HEK293 (cell line): ENCODE results near the gene SEMA4C.

Source experiments
- CTCF ChIA-PET: fragments of 350-600 bp; formaldehyde crosslinking; extraction: SDS; loops from one replicate; lab custom pipeline; 2021; ENCODE audit warnings: antibody characterized with exemption; lab: Yijun Ruan, JAX
- POLR2A ChIA-PET: fragments of 300-600 bp; formaldehyde crosslinking; extraction: SDS; loops from one replicate; lab custom pipeline; 2020; ENCODE audit warnings: antibody characterized with exemption, inconsistent platforms; lab: Yijun Ruan, JAX
- H3K27ac ChIP-seq: fragments of 200-500 bp; sonication (Bioruptor generic); 2 replicates; pipeline ENCODE4 v1.5.1; 2014; ENCODE audit warnings: low read depth, low read length, control low read depth, inconsistent platforms; ENCODE audit errors: extremely low read depth
- H3K36me3 ChIP-seq, 2 experiments: fragments of 200-500 bp in 1 of 2; sonication (Bioruptor generic) in 1 of 2; 1 replicate in 1 of 2; 2 replicates in 1 of 2; pipeline ENCODE4 v1.5.1; 2014 to 2017; ENCODE audit warnings: inconsistent platforms in 2 of 2, low read length in 2 of 2; ENCODE audit not compliant: control insufficient read depth in 2 of 2, insufficient read depth in 1 of 2
- H3K4me1 ChIP-seq: fragments of 200-500 bp; sonication (Bioruptor generic); 2 replicates; pipeline ENCODE4 v1.5.1; 2014; ENCODE audit warnings: mild to moderate bottlenecking, low read length, inconsistent platforms; ENCODE audit not compliant: control insufficient read depth, insufficient read depth
- H3K4me3 ChIP-seq: 2 replicates; pipeline ENCODE4 v1.5.1; 2011; ENCODE audit warnings: low read depth, mild to moderate bottlenecking, control low read depth, low read length, moderate library complexity
- H3K9me3 ChIP-seq: fragments of 200-500 bp; sonication (Bioruptor generic); 2 replicates; pipeline ENCODE4 v1.5.1; 2014; ENCODE audit warnings: low read depth, low read length, inconsistent platforms; ENCODE audit not compliant: control insufficient read depth, insufficient read depth
- EGR2 ChIP-seq: fragments of 450-650 bp; formaldehyde crosslinking; IDR thresholded peaks from 2 replicates; pipeline ENCODE4 v1.5.1; 2016; ENCODE audit warnings: low read depth, missing biosample characterization, missing genetic modification characterization
- GLI4 ChIP-seq: fragments of 450-650 bp; formaldehyde crosslinking; IDR thresholded peaks from 2 replicates; pipeline ENCODE4 v1.5.1; 2016; ENCODE audit warnings: missing biosample characterization, missing genetic modification characterization
- HIC1 ChIP-seq: fragments of 450-650 bp; formaldehyde crosslinking; IDR thresholded peaks from 2 replicates; pipeline ENCODE4 v1.5.1; 2016; ENCODE audit warnings: missing biosample characterization, missing genetic modification characterization
- ZBTB44 ChIP-seq: fragments of 450-650 bp; IDR thresholded peaks from 2 replicates; pipeline ENCODE4 v1.5.1; 2018; ENCODE audit warnings: missing biosample characterization, mild to moderate bottlenecking, missing genetic modification characterization
- ZFHX2 ChIP-seq: fragments of 450-650 bp; formaldehyde crosslinking; conservative IDR thresholded peaks from 2 replicates; pipeline ENCODE4 v1.5.1; 2016; ENCODE audit warnings: missing biosample characterization, missing genetic modification characterization
- ZIC2 ChIP-seq: fragments of 450-650 bp; formaldehyde crosslinking; IDR thresholded peaks from 2 replicates; pipeline ENCODE4 v1.5.1; 2016; ENCODE audit warnings: missing biosample characterization, missing genetic modification characterization
- ZNF121 ChIP-seq: fragments of 450-650 bp; formaldehyde crosslinking; IDR thresholded peaks from 2 replicates; pipeline ENCODE4 v1.5.1; 2016; ENCODE audit warnings: missing biosample characterization, missing genetic modification characterization
- ZNF18 ChIP-seq: fragments of 450-650 bp; formaldehyde crosslinking; IDR thresholded peaks from 2 replicates; pipeline ENCODE4 v1.5.1; 2016; ENCODE audit warnings: missing biosample characterization, missing genetic modification characterization
- ZNF19 ChIP-seq: fragments of 450-650 bp; formaldehyde crosslinking; IDR thresholded peaks from 2 replicates; pipeline ENCODE4; 2016; ENCODE audit warnings: missing biosample characterization, missing genetic modification characterization, low read depth
- ZNF214 ChIP-seq: fragments of 450-650 bp; formaldehyde crosslinking; IDR thresholded peaks from 2 replicates; pipeline ENCODE4 v1.5.1; 2017; ENCODE audit warnings: missing biosample characterization, mild to moderate bottlenecking, missing genetic modification characterization, borderline replicate concordance
- ZNF292 ChIP-seq: fragments of 450-650 bp; formaldehyde crosslinking; IDR thresholded peaks from 2 replicates; pipeline ENCODE4 v1.5.1; 2016; ENCODE audit warnings: low read depth, missing biosample characterization, missing genetic modification characterization, borderline replicate concordance
- ZNF37A ChIP-seq: fragments of 450-650 bp; IDR thresholded peaks from 2 replicates; pipeline ENCODE4 v1.5.1; 2018; ENCODE audit warnings: missing biosample characterization, missing genetic modification characterization
- ZNF426 ChIP-seq: fragments of 450-650 bp; formaldehyde crosslinking; IDR thresholded peaks from 2 replicates; pipeline ENCODE4 v1.5.1; 2017; ENCODE audit warnings: missing biosample characterization, missing genetic modification characterization, mild to moderate bottlenecking, inconsistent platforms, moderate library complexity
- ZNF449 ChIP-seq: fragments of 450-650 bp; formaldehyde crosslinking; IDR thresholded peaks from 2 replicates; pipeline ENCODE4 v1.5.1; 2017; ENCODE audit warnings: missing biosample characterization, mild to moderate bottlenecking, missing genetic modification characterization, moderate library complexity
- ZNF513 ChIP-seq: fragments of 450-650 bp; IDR thresholded peaks from 2 replicates; pipeline ENCODE4 v1.5.1; 2018; ENCODE audit warnings: missing biosample characterization, missing genetic modification characterization
- ZNF514 ChIP-seq: fragments of 450-650 bp; formaldehyde crosslinking; IDR thresholded peaks from 2 replicates; pipeline ENCODE4 v1.5.1; 2016; ENCODE audit warnings: missing biosample characterization, missing genetic modification characterization
- ZNF548 ChIP-seq: fragments of 450-650 bp; formaldehyde crosslinking; IDR thresholded peaks from 2 replicates; pipeline ENCODE4 v1.5.1; 2016; ENCODE audit warnings: missing biosample characterization, missing genetic modification characterization
- ZNF629 ChIP-seq: fragments of 450-650 bp; formaldehyde crosslinking; IDR thresholded peaks from 2 replicates; pipeline ENCODE4 v1.5.1; 2017; ENCODE audit warnings: missing biosample characterization, missing genetic modification characterization
- ZNF701 ChIP-seq: fragments of 450-650 bp; formaldehyde crosslinking; IDR thresholded peaks from 2 replicates; pipeline ENCODE4 v1.5.1; 2016; ENCODE audit warnings: missing biosample characterization, missing genetic modification characterization
- ZNF704 ChIP-seq: fragments of 450-650 bp; formaldehyde crosslinking; IDR thresholded peaks from 2 replicates; pipeline ENCODE4 v1.5.1; 2016; ENCODE audit warnings: missing biosample characterization, missing genetic modification characterization

Gene SEMA4C

GRCh38 chr2:96894151-96894531, 24.3 kb upstream of the SEMA4C start:
- no peaks in the 10 kb centered on the region for H3K36me3 ChIP-seq

GRCh38 chr2:96893289-96894150, 23.6 kb upstream of the SEMA4C start:
- H3K4me1 ChIP-seq, result no peaks in the 10 kb centered on the region
- ChIA-PET POLR2A (interaction anchor here (0.6 kb wide), 1 partner anchor 202 kb away, joined by 6 read pairs; no protein-coding TSS in a partner anchor), CTCF (no interaction called here)
- H3K27ac ChIP-seq, result no peak overlapping the region
- no peak overlapping the region for H3K4me3 ChIP-seq
- TF ChIP-seq ZNF426 (no peak), GLI4 (tag by site-specific recombination) (no peak), ZNF18 (no peak), ZNF704 (tag by site-specific recombination) (no peak), HIC1 (tag by site-specific recombination) (no peak)
- TF ChIP-seq, all 188 proteins: peak for 0
- no peaks in the 10 kb centered on the region for H3K36me3 ChIP-seq
- no peaks in the 10 kb centered on the region for H3K9me3 ChIP-seq

More at GRCh38 chr2:96894151-96894531, 24.3 kb upstream of the SEMA4C start:
- TF ChIP-seq ZNF121 (tag by site-specific recombination) (no peak), ZIC2 (tag by site-specific recombination) (no peak), ZNF701 (no peak), ZNF292 (tag by site-specific recombination) (no peak), ZNF513 (tag by site-specific recombination) (no peak), ZBTB44 (tag by site-specific recombination) (no peak), ZNF214 (tag by site-specific recombination) (no peak), ZNF704 (tag by site-specific recombination) (no peak), ZNF19 (tag by site-specific recombination) (no peak), ZNF514 (tag by site-specific recombination) (no peak), ZNF37A (no peak), ZNF449 (tag by site-specific recombination) (no peak), EGR2 (tag by site-specific recombination) (peak; percentile 85), ZFHX2 (tag by site-specific recombination) (peak; percentile 86), ZNF548 (tag by site-specific recombination) (no peak), ZNF629 (tag by site-specific recombination) (no peak)
- ChIA-PET POLR2A (no interaction called here), CTCF (no interaction called here)
- Histone ChIP-seq H3K4me3 (no peak overlapping the region), H3K27ac (no peak overlapping the region), H3K4me1 (no peaks in the 10 kb centered on the region), H3K9me3 (no peaks in the 10 kb centered on the region)
